ENCODE data around the gene MYOZ2. TPM values are rescaled to one million over a fixed set of nuclear protein-coding genes. Genes with fewer than 3 reads are reported as not detected.

MYOZ2 gene
- total RNA-seq = under 0.01 and 0.12 TPM in 2 replicates

GRCh38 chr4:119135721-119136121 lies at the start of gene MYOZ2:
TSS of gene MYOZ2 (plus strand) at chr4:119135832. CDS start at chr4:119136526, 694 bp downstream.

GRCh38 chr4:119212234-119212963 lies 76.8 kb downstream of the MYOZ2 start, which contains the start of gene USP53:
TSS of gene USP53 (plus strand) at chr4:119212713. CDS start at chr4:119239760, 27,047 bp downstream.

Other genes starting within 250 kb of the MYOZ2 start
- 7.0 and 20.4 TPM in 2 replicates for gene SYNPO2, start 247.0 kb upstream of the MYOZ2 start, total RNA-seq
- gene USP53, start 76.9 kb downstream of the MYOZ2 start, total RNA-seq = 70.6 and 99.2 TPM in 2 replicates
- gene FABP2, start 186.3 kb downstream of the MYOZ2 start, total RNA-seq = not detected in 2 replicates

All from uterine smooth muscle cell (primary cell).